ENCODE results near the gene CNOT2.
"Not testable (repeated sequence)": the region's sequence is repeated elsewhere in the genome, so short reads cannot be mapped to it uniquely, and the experiment has no call there.

The CNOT2 gene

DNA sequence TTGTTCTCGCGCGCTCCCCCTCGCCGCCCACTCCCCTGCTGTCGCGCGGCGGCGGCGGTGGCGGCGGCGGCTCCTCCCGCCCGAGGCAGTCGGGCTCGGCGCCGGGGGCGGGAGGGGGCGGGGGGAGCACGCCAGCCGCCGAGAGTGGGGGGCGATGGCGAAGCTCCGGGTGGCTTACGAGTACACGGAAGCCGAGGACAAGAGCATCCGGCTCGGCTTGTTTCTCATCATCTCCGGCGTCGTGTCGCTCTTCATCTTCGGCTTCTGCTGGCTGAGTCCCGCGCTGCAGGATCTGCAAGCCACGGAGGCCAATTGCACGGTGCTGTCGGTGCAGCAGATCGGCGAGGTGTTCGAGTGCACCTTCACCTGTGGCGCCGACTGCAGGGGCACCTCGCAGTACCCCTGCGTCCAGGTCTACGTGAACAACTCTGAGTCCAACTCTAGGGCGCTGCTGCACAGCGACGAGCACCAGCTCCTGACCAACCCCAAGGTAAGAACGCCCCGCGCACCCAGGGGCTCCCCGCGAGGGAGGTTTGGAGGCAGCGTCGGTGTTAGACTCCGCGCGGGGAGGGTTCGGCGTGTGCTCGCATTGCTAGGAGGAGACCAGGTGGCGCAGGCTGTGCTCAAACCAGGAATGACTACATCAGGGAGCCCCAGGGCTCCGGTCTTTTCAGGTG is 123.5 kb downstream of the CNOT2 start:
- peak; percentile 59 for DNase-seq

DNA sequence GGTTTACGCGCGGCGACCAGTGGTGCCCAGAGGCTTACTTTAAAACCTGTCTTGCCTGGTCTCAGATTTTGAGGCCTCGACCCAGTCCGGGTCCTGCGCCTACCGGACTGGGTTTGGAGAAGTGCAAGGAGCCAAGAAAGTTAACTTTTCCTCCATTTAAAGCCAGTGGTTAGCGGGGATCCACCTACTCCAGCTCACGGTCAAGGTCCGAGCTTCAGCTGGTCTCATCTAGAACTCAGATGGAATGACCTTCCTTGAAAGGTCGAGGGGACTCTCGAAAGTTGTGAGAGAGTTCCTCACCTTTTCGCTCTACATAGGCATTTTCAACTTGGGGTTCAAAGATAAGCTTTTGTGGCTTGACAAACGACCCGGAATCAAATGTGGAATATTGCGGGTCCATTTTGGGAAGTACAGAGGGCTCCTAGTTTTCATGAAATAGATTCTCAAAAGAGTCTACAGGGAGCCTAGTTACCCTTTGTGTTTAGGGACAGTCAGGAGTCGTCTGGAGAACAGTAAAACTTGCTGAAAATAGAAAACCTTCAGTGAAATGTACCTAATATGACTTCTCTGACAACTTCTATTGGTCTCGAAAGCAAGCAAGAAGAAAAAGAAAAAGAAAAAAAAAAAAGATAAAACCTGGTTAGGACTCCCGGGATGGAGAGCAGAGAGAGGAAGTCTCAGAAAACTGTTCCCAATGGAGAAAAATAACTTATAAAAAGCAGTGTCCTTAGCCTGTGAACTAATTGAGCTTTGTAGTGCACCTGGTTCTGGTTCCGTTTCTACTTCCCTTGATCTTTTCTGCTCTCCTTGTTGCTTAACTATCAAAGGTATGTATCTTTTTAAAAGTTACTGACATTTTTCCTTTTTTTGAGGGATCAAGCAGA is 124.3 kb downstream of the CNOT2 start:
- no peak for DNase-seq

DNA sequence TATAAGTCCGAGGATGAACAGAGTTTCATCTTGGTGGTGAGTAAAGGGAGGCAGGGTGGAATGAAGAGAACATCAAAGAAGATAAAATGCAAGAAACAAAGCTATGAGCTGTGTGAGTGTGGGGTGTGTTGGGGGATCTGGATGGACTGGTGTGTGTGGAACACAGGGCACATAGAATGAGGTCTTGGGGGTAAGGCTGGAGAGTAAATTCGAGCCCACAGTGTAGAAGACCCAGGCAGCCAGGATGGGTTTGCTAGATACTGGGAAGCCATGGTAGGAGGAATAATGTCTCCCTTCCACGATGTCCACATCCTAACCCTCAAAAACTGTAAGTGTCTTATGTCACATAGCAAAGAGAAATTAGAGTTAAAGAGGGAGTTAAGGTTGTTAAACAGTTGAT is 129.6 kb downstream of the CNOT2 start:
- DNase-seq, result no peak

DNA sequence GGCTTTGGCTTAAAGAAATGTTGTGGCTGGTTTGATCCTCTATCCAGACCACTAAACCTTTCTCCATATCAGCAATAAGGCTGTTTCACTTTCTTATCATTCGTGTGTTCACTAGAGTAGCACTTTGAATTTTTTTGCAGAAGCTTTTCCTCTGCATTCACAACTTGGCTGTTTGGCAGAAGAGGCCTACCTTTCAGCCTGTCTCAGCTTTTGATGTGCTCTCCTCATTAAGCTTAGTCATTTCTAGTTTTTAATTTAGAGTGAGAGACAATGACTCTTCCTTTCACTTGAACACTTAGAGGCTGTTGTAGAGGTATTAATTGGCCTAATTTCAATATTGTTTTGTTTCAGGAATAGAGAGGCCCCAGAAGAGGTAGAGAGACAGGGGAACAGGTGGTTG is 136.6 kb downstream of the CNOT2 start:
- DNase-seq, result no peak

DNA sequence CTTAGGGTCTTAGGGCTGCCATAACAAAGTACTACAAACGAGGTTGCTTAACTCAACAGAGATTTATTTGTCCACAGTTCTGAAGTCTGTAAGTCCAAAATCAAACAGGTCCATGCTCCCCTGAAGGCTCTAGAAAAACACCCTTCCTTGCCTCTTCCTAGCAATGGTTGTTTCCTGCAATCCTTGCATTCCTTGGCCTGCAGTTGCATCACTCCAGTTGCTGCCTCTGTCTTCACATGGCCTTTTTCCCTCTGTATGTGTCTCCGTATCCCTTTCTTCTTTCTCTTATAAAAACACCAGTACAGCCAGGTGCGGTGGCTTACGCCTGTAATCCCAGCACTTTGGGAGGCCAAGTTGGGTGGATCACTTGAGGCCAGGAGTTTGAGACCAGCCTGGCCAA is 140.3 kb downstream of the CNOT2 start:
- DNase-seq, result no peak

DNA sequence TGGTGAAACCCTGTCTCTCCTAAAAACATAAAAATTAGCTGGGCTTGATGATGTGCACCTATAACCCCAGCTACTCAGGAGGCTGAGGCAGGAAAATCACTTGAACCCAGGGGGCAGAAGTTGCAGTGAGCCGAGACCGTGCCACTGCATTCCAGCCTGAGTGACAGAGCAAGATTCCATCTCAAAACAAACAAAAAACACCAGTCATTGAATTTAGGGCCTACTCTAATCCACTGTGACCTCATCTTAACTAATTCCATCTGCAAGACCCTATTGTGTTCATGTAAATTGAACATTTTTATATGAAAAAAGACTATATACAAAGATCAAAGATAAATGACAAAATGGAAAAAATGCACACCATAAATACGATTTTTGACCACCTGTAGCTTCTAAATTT is 140.7 kb downstream of the CNOT2 start:
- no peak for DNase-seq

DNA sequence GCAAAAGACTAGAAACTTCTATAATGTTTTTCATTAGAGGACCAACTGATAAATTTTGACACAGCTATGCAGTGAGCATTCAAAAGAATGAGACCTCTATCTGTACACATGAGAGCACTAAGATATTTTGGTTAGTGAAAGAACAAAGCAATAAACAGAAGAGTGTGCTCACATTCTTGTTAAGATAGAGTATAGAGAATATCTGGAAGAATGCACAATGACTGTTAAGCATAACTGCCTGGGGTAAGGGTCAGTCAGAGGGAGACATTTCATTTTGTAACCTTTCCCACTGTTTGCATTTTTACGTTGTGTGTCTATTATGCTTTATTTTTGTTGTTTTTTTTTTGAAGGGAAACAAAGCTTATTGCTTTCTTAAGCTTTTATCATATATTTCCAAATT is 143.5 kb downstream of the CNOT2 start:
- no peak for DNase-seq

DNA sequence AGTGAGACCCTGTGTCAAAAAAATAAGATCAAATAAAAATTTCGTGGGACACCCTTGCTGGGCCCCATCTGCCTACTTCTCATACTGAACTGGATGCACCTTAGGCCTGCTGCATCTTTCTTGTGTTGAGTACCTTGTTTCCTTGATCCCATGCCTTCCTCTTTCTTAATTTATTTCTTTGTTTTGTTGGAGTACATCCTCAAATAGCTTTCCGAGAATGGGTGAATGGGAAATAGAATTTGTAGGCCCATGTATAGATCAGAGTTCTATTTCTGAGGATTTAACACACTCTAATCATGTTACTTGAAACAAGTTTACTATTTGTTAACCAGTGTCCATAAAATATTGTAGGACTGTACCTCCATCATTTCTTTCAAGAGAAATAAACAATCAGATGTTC is 146.4 kb downstream of the CNOT2 start:
- no peak for DNase-seq

DNA sequence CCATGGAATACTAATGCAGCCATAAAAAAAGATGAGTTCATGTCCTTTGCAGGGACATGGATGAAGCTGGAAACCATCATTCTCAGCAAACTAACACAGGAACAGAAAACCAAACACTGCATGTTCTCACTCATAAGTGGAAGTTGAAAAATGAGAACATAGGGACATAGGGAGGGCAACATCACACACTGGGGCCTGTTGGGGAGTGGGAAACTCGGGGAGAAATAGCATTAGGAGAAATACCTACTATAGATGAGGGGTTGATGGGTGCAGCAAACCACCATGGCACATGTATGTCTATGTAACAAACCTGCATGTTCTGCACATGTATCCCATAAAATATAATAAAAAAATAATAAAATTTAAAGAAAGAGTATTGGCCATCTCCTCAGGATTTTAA is 149.4 kb downstream of the CNOT2 start:
- not testable (repeated sequence) for DNase-seq

DNA sequence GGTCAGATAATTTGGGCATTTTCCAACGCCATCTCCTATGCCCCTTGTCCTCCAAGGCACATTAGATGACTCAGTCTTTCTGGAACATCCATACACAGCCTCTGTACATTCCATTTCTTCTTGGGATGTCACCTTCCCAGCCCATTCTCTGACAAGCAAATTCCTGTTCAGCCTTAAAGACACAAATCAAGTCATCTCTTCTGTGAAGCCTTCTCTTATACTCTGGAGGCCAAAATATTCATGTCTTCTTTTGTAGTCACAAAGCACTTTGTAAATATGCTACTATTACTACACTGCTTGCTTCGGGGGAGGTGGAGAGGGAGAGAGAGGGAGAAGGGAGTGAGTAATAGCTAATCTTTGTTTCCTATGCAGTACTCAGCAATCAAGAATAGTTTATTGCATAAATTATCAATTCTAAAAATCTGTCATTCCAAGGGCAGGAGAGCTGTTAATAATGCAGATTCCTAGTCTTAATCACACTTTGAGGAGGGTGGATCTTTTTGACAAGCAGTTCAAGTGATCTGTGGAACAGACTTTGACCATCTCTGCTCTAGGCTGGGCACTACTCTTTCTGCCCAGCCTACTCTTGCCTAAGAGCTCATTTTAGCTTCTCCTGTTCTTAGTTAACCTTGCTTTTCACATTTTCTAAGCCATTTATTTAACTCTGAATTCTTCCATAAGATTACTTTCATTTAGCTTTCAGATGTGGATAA is 150.7 kb downstream of the CNOT2 start:
- DNase-seq, result no peak

DNA sequence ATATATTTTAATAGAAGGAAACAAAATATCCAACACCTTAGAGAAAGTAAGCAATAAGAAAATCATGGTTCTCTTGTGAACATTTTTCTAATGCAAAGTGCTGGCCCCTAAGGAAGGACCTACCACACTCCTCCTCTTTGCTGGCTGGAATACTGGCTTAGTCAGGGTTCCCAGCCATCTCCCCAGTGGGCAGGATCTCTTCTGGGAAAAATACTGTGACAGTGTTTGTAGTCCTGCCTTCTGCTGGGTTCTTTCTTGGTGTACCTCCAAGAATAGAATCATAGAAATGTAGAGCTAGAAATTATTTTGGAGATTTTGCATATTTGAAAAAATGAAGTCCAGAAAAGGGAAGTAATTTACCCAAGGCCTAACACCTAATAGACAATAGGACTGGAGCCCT is 154.8 kb downstream of the CNOT2 start:
- DNase-seq, result no peak

DNA sequence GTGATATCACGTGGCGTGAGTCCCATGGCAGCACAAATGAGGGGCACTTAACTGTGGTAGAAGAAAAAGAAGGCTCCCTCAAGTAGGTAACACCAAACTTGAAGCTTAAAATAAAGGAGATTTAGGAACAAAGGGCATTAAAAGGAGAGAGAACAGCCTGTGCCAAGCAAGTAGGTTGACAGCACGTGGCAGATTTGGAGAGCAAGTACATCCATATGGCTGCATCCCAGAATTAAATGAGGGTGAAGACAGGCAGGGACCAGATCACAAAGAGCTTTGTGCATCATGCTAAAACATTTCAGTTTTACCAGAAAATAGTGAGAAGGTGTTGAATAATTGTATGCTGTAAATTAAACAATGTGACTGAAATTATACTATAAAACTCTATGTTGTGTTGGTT is 155.6 kb downstream of the CNOT2 start:
- DNase-seq, result no peak

DNA sequence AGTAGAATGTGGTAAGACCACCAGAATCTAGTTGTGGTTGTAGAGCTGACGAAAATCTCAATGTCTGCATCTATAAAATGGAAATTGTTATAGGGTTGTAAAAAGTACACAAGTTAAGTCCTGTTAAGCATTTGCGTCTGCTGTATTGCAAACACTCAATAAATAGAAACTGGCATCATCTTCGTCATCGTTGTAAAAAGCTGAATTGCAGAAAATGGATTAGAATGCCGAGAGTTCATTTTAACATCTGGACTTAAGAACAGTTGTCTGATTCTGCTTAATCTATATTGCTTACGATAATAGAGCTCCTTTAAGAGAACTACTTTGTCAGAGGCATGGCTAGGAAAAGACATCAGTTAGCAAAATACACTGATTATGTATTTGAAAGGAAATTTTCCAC is 156.1 kb downstream of the CNOT2 start:
- DNase-seq, result no peak

DNA sequence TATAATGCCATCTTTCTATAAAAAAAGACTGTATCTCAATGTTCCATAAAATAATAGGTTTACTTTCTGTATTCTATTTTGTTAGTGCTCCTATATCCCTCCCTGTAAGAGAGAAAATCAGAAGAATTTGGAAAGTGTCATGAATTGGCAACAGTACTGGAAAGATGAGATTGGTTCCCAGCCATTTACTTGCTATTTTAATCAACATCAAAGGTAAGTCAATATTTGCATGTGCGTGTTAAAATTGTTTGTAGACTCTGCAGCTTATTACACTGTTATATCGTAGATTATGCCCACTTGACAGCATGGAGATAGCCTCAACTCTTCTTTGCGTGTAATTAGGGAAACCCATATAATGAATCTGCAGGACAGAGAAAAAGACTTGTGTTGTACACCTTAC is 156.9 kb downstream of the CNOT2 start:
- no peak for DNase-seq

DNA sequence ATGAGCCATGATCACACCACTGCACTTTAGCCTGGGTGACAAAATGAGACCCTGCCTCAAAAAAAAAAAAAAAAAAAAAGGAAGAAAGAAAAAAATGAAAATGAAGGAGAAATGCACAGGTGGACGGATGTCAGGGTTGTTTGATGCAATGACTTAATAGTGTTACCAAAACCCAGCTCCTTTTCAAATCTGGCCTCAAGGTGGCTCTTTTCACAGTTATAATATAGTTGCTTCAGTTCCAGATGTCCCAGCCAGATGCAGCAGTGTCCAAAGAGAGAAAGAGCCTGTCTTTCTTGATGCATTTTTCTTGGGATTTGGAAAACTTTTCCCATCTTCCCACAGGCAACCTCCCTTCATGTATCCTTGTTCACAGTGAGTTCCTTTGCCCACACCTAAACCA is 159.4 kb downstream of the CNOT2 start:
- no peak for DNase-seq

DNA sequence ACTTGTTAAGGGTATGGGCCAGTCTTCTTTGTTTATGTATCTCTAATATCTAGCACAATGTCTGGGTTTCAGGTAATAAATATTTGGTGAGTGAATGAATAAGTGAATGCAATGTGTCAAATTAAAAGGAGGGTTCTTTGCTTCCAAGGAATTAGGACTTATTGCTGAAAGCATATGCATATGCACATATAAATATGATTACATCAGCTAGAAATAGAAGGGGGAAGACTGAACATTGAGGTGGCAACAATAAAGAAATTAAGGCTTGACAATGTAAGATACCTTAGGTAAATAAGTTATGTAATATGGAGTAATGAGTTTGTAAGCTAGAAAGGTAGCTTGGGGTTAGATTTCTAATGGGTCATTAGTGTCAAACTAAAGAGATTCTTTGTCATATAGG is 160.6 kb downstream of the CNOT2 start:
- DNase-seq, result no peak

Data from activated naive CD4-positive, alpha-beta T cell treated with Interleukin-2 at 50 U/mL for 16 hours (primary cell).